PC-3 (cell line): Measurements from ENCODE around the gene MINK1. TPM values are rescaled to one million over a fixed set of nuclear protein-coding genes. Genes with fewer than 3 reads are reported as not detected.

ENCODE experiments used
- ATAC-seq: fragments of 200-7000 bp; cut with Tn5 transposase; 2 replicates; pipeline ENCODE4 v1.9.1; 2020; ENCODE audit warnings: mild to moderate bottlenecking, moderate library complexity
- BruUV-seq: library from RNA; stranded (reverse); fragments of 400-500 nt; replicated peaks from 2 replicates; lab custom pipeline; 2021; lab: Mats Ljungman, UMichigan
- CTCF ChIA-PET: fragments of 300-600 bp; sonication (Branson Sonifier 250); formaldehyde crosslinking; loops from one replicate; lab custom pipeline; 2022; ENCODE audit warnings: antibody characterized with exemption; lab: Charles Lee
- POLR2A ChIA-PET: fragments of 300-600 bp; sonication (Branson Sonifier 250); formaldehyde crosslinking; loops from one replicate; lab custom pipeline; 2022; ENCODE audit warnings: antibody characterized with exemption; ENCODE audit not compliant: unreplicated experiment; lab: Charles Lee
- DNase-seq: peaks from one replicate; pipeline ENCODE4 v3.0.0-alpha.2; 2015
- H2AFZ ChIP-seq: fragments of 300-600 bp; sonication (generic); 2 replicates; pipeline ENCODE4 v1.6.0; 2016; ENCODE audit warnings: antibody characterized with exemption, low read length
- H3F3A ChIP-seq: fragments of 300-600 bp; sonication (generic); one replicate; pipeline ENCODE4 v1.6.0; 2017; ENCODE audit warnings: antibody characterized with exemption, low read length, control low read depth, mild to moderate bottlenecking; ENCODE audit not compliant: unreplicated experiment
- H3K27ac ChIP-seq: fragments of 300-600 bp; sonication (generic); 2 replicates; pipeline ENCODE4 v1.5.1; 2016; ENCODE audit warnings: mild to moderate bottlenecking, low read length
- H3K27me3 ChIP-seq: fragments of 300-600 bp; sonication (generic); 2 replicates; pipeline ENCODE4 v1.6.1; 2016; ENCODE audit warnings: low read length, mixed read lengths
- H3K36me3 ChIP-seq: fragments of 300-600 bp; sonication (generic); 2 replicates; pipeline ENCODE4 v1.6.1; 2016; ENCODE audit warnings: low read depth, mixed run types, low read length, mixed read lengths
- H3K4me1 ChIP-seq: fragments of 300-600 bp; sonication (generic); 2 replicates; pipeline ENCODE4 v1.5.1; 2016; ENCODE audit warnings: low read length; ENCODE audit not compliant: insufficient read depth
- H3K4me2 ChIP-seq: fragments of 300-600 bp; sonication (generic); 2 replicates; pipeline ENCODE4 v1.6.0; 2016; ENCODE audit warnings: low read length
- H3K4me3 ChIP-seq: fragments of 300-600 bp; sonication (generic); 2 replicates; pipeline ENCODE4 v1.5.1; 2016; ENCODE audit warnings: mild to moderate bottlenecking, low read length, mixed read lengths
- H3K79me2 ChIP-seq: fragments of 300-600 bp; sonication (generic); 2 replicates; pipeline ENCODE4 v1.6.1; 2017; ENCODE audit warnings: low read length, mixed read lengths
- H3K9ac ChIP-seq: fragments of 300-600 bp; sonication (generic); 2 replicates; pipeline ENCODE4 v1.6.0; 2016; ENCODE audit warnings: mild to moderate bottlenecking, low read length
- H3K9me2 ChIP-seq: fragments of 300-600 bp; sonication (generic); replicated peaks from 2 replicates; pipeline ENCODE4 v1.6.1; 2016; ENCODE audit warnings: mixed run types, low read length, mixed read lengths
- H3K9me3 ChIP-seq: fragments of 300-600 bp; sonication (generic); 2 replicates; pipeline ENCODE4 v1.6.1; 2016; ENCODE audit warnings: low read length, mixed read lengths
- H4K20me1 ChIP-seq: fragments of 300-600 bp; sonication (generic); 2 replicates; pipeline ENCODE4 v1.6.1; 2016; ENCODE audit warnings: low read length, mixed read lengths
- EZH2 ChIP-seq: fragments of 300-600 bp; sonication (generic); IDR thresholded peaks from one replicate; pipeline ENCODE4 v1.6.1; 2017; ENCODE audit warnings: antibody characterized with exemption, mild to moderate bottlenecking, low read length; ENCODE audit not compliant: unreplicated experiment
- EZH2phosphoT487 ChIP-seq: fragments of 300-600 bp; sonication (generic); IDR thresholded peaks from 2 replicates; pipeline ENCODE4 v1.6.1; 2018; ENCODE audit warnings: mild to moderate bottlenecking, antibody characterized with exemption, low read length, borderline replicate concordance
- intact Hi-C: fragments of 100-400 bp; cut with micrococcal nuclease; formaldehyde crosslinking; loops from 2 replicates; pipeline ENCODE4 v1.9.0; 2023
- total RNA-seq: library from RNA; depleted of rRNA; stranded (reverse); fragments of >200 nt; gene quantifications from 2 replicates; pipeline ENCODE4 v1.2.3, GENCODE V29; 2014
- TF ChIP-seq, protein P1 (sequence below): fragments of 300-600 bp; sonication (generic); conservative IDR thresholded peaks from 2 replicates; pipeline ENCODE4 v1.5.1; 2017; ENCODE audit warnings: antibody characterized with exemption, low read depth, mild to moderate bottlenecking, low read length

Gene MINK1
- total RNA-seq, 1 experiment from 2014 or later, result 44.5 TPM

DNA sequence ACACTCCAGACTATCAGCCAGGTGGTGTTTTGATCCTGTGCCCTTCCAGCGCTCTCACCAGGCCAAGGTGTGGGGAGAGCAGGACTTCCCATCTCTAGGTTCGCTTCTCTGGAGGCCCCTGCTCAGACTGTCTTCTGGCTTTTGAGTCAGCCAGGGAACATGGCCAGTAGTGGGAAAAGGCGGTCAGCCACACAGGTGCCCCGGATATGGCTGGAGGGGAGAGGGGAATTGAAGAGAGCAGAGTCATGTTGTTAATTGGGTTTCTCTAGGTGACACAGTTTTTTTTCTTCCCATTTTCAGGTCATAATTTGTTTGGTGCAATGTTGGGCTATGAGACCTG, 1.5 kb downstream of the MINK1 start:
- peaks cover 6% of the 10 kb centered on the region for H3K36me3 ChIP-seq
- H3K9ac ChIP-seq, result peak overlapping the region; percentile 93
- H3K9me2 ChIP-seq, result no peaks in the 10 kb centered on the region
- H3K27ac ChIP-seq, result peak overlapping the region; percentile 60
- intact Hi-C loops, result loop anchor here (10.0 kb wide), 1 partner anchor 50 kb away; no protein-coding TSS in a partner anchor
- H3F3A ChIP-seq, result no peaks in the 10 kb centered on the region
- H3K4me1 ChIP-seq, result peaks cover 30% of the 10 kb centered on the region
- DNase-seq, result peak; percentile 38
- H3K27me3 ChIP-seq, result no peaks in the 10 kb centered on the region
- H4K20me1 ChIP-seq, result no peaks in the 10 kb centered on the region
- H3K4me2 ChIP-seq, result peak overlapping the region; percentile 100
- H3K9me3 ChIP-seq, result no peaks in the 10 kb centered on the region
- TF ChIP-seq, protein P1, sequence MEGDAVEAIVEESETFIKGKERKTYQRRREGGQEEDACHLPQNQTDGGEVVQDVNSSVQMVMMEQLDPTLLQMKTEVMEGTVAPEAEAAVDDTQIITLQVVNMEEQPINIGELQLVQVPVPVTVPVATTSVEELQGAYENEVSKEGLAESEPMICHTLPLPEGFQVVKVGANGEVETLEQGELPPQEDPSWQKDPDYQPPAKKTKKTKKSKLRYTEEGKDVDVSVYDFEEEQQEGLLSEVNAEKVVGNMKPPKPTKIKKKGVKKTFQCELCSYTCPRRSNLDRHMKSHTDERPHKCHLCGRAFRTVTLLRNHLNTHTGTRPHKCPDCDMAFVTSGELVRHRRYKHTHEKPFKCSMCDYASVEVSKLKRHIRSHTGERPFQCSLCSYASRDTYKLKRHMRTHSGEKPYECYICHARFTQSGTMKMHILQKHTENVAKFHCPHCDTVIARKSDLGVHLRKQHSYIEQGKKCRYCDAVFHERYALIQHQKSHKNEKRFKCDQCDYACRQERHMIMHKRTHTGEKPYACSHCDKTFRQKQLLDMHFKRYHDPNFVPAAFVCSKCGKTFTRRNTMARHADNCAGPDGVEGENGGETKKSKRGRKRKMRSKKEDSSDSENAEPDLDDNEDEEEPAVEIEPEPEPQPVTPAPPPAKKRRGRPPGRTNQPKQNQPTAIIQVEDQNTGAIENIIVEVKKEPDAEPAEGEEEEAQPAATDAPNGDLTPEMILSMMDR, result no peak
- TF ChIP-seq EZH2, result no peak
- no peak for TF ChIP-seq EZH2phosphoT487
- H3K79me2 ChIP-seq, result peaks cover 64% of the 10 kb centered on the region
- POLR2A ChIA-PET, result interaction anchor here (0.6 kb wide), 1 partner anchor 113 kb away, joined by 4 read pairs; the partner anchor contains the start of gene PFN1
- H2AFZ ChIP-seq, result no peak overlapping the region
- ATAC-seq, result no peak
- H3K4me3 ChIP-seq, result peak overlapping the region; percentile 97
- CTCF ChIA-PET, result no interaction called here
- BruUV-seq, result no TSS peak

- H3K27ac ChIP-seq, result no peak overlapping the region
These were observed 3.1 kb downstream of the MINK1 start for GRCh38 chr17:4836221-4836620.

More at GRCh38 chr17:4836221-4836620, 3.1 kb downstream of the MINK1 start:
- intact Hi-C loops, result loop anchor here (10.0 kb wide), 1 partner anchor 49 kb away; no protein-coding TSS in a partner anchor
- Histone ChIP-seq H3K27me3 (no peaks in the 10 kb centered on the region), H3K9me2 (no peaks in the 10 kb centered on the region), H3K4me1 (peaks cover 46% of the 10 kb centered on the region), H3K36me3 (peaks cover 6% of the 10 kb centered on the region), H3K9me3 (no peaks in the 10 kb centered on the region), H3F3A (no peaks in the 10 kb centered on the region), H3K4me2 (peak overlapping the region; percentile 100), H4K20me1 (no peaks in the 10 kb centered on the region), H3K4me3 (no peak overlapping the region; the same call in 1 of the 2 replicates), H2AFZ (no peak overlapping the region), H3K79me2 (peaks cover 78% of the 10 kb centered on the region), H3K9ac (no peak overlapping the region)
- DNase-seq, result no peak
- ATAC-seq, result no peak
- TF ChIP-seq EZH2phosphoT487 (no peak), EZH2 (no peak)
- TF ChIP-seq, protein P1, result no peak
- POLR2A ChIA-PET, result interaction anchor here (0.6 kb wide), 1 partner anchor 40 kb away, joined by 3 read pairs; the partner anchor contains the start of gene PSMB6
- CTCF ChIA-PET, result no interaction called here
- no TSS peak for BruUV-seq
